ENCODE measurements around the gene SOCS4.

GRCh38 chr14:55048900-55049436, 21.9 kb downstream of the SOCS4 start:
- TF ChIP-seq CTCF (IDR thresholded peaks at IDR 0.05) (no peak), POLR2AphosphoS5 (IDR thresholded peaks at IDR 0.05; ENCODE audit: low read depth, low read length) (no peak), REST (IDR thresholded peaks at IDR 0.05; ENCODE audit: insufficient read depth in 1 of 2, low read depth in 2 of 2, low read length in 1 of 2) (no peak)

Data from Panc1 (cell line).